D721Med (cell line): Measurements from ENCODE around the gene OPRM1.

Experiments
- DNase-seq: peaks from one replicate; pipeline ENCODE4 v3.0.0; 2011; ENCODE audit warnings: low spot score; ENCODE audit not compliant: insufficient read length
- FAIRE-seq: peaks from 2 replicates; lab custom pipeline; 2011; peaks lifted over from hg19 to GRCh38; lab: Jason Lieb, UNC
- TF ChIP-seq, protein P1 (sequence below): IDR thresholded peaks from 2 replicates; pipeline ENCODE4 v1.5.1; 2012; ENCODE audit warnings: mild to moderate bottlenecking, control low read depth; ENCODE audit not compliant: insufficient read depth; ENCODE audit errors: missing control alignments

OPRM1 gene

DNA sequence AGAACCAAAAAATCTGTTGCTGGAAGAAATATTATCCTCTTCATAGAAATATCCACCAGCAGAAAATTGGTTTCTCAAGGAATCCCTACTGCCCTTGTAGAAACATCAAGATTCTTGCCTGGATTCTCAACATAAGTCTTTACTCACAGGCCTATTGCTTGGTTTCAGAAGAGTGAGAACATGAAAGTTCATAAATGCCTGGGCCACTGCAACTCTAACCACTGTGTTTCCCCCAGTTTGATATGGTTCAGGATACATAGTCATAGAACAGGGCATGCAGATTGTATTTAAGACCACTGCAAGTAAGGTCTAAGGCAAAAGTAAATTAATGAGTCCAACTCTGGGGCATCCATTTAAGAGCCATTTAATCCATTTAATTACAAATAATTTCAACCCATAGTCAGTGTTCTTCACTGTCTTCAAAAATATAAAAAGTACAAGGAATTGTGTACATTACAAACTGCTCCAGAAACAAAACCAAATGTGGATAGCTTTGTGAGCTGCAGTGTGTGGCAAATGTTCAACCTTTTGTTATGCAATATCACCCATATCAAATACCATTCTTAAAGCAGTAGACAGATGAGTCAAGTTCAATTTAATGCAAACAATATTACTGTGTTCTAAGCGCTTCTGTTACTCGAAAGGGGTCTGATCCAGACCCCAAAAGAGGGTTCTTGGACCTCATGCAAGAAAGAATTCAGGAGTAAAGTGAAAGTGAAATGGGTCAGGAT, 83.3 kb downstream of the OPRM1 start:
- TF ChIP-seq, protein P1, sequence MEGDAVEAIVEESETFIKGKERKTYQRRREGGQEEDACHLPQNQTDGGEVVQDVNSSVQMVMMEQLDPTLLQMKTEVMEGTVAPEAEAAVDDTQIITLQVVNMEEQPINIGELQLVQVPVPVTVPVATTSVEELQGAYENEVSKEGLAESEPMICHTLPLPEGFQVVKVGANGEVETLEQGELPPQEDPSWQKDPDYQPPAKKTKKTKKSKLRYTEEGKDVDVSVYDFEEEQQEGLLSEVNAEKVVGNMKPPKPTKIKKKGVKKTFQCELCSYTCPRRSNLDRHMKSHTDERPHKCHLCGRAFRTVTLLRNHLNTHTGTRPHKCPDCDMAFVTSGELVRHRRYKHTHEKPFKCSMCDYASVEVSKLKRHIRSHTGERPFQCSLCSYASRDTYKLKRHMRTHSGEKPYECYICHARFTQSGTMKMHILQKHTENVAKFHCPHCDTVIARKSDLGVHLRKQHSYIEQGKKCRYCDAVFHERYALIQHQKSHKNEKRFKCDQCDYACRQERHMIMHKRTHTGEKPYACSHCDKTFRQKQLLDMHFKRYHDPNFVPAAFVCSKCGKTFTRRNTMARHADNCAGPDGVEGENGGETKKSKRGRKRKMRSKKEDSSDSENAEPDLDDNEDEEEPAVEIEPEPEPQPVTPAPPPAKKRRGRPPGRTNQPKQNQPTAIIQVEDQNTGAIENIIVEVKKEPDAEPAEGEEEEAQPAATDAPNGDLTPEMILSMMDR = no peak
- DNase-seq = no peak
- FAIRE-seq = no peak

DNA sequence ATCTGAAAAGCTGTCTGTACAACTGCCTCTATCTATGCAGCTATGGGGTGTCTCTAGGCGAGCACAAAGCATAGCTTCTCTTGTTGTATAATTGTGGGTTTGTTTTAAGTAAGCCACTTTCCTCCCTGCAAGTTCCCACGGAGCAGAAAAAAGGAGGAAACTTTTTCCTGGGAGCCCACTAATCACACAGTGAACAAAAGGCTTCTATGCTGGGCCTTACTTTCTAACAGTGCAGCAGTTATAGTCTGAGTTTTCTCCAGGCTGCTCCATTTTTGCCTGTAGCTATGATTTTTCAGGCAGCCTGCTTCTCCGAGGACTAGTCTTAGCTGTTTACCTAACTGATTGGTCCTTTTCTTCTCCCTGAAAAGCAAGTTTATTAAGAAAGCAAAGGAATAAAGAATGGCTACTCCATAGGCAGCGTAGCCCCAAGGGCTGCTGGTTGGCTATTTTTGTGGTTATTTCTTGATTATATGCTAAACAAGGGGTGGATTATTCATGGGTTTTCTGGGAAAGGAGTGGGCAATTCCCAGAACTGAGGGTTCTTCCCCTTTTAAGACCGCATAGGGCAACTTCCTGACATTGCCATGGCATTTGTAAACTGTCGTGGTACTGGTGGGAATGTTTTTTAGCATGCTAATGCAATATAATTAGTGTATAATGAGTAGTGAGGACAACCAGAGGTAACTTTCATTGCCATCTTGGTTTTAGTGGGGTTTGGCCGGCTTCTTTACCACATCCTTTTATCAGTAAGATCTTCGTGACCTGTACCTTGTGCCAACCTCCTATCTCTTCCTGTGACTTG, 84.3 kb downstream of the OPRM1 start:
- FAIRE-seq (no peak), DNase-seq (no peak)
- TF ChIP-seq, protein P1 = no peak

DNA sequence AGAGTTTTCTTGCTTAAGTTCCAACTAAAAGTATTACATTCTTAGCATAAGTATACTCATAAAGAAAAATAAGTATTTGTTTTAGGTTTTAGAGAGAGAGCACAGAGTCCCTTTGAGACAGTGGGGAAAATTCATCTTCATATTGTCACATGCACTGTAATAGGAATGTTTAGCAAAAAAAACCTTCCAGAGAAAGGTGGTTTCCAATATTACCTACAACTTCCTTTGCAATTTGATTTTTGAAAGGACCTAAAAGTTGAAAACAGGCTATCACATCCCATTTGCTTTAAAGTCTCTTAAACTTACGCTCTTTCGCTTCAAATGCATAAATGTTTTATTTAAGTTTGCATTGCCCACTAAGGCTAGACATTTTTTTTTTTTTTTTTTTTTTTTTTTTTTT, 86.4 kb downstream of the OPRM1 start:
- DNase-seq (no peak), FAIRE-seq (no peak)
- TF ChIP-seq, protein P1 = no peak

DNA sequence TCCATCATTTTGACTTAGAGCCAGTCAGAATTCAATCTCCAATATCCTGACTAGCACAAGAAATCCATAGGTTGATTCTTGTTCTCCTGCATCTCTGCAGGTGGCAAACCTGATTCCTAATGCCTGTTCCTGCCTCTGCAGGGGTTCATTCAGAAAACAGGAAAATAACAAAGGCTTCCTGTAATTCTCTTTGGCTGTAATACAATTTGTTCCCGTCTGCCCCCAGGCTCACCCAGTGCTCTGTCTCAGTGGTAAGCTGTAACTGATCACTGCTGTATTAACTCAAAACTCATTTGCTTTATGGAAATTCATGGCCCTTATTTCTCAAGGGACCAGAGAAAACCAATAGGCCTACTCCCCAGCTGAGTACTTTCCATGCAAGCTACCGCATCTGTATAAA, 88.6 kb downstream of the OPRM1 start:
- DNase-seq (no peak), FAIRE-seq (no peak)
- TF ChIP-seq, protein P1 = no peak

DNA sequence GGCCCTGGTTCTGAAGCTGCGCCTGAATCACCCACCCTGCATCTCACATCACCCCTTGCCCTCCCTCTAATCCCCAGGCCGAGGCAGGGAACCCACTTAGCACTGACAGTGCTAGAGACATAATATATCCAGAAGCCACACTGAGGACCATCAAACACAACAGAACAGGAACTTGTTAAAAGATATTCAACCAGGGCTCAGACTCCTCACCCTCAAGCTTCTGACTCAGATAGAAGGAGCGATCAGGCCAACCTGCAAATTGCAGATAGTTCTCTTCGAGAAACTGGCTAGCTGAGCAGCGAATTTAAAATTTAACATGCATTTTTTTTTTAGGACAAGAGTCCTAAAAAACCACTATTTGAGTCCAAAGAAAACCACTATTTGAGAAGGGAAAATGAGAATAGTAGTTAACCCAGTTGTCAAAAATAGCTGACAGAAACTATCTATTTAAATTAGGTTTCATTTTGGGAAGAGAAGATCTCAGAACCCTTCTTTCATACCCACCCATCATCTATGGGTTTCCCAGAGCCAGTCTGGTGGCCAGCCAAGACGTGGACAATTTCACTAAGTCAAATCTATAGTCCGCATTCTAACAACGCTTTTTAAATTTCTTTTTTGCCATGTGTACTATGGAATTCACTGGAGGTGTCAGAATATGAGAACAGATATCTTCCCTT, 95.6 kb downstream of the OPRM1 start:
- no peak for DNase-seq
- no peak for FAIRE-seq
- TF ChIP-seq, protein P1 = no peak

DNA sequence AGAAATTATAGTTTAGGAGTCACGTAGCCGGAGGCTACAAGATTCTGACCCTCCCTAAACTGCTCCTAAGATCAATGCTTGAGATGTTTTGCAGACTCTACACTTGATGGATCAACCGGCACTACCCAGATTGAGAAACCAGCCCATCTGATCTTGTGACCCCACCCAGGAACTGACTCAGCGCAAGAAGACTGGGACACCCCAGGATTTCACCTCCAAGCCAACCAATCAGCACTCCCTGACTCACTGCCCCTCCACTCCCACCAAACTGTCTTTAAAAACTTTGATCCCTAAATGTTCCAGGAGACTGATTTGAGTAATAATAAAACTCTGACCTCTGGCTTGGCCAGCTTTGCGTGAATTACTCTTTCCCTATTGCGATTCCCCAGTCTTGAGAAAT, 99.8 kb downstream of the OPRM1 start:
- TF ChIP-seq, protein P1 = no peak
- FAIRE-seq (no peak), DNase-seq (no peak)
